NCI-H510A (cell line): ENCODE results near the gene MYO7A.

Experiments
- DNase-seq: peaks from one replicate; lab custom pipeline; 2025; lab: John Stamatoyannopoulos, UW

MYO7A gene

DNA sequence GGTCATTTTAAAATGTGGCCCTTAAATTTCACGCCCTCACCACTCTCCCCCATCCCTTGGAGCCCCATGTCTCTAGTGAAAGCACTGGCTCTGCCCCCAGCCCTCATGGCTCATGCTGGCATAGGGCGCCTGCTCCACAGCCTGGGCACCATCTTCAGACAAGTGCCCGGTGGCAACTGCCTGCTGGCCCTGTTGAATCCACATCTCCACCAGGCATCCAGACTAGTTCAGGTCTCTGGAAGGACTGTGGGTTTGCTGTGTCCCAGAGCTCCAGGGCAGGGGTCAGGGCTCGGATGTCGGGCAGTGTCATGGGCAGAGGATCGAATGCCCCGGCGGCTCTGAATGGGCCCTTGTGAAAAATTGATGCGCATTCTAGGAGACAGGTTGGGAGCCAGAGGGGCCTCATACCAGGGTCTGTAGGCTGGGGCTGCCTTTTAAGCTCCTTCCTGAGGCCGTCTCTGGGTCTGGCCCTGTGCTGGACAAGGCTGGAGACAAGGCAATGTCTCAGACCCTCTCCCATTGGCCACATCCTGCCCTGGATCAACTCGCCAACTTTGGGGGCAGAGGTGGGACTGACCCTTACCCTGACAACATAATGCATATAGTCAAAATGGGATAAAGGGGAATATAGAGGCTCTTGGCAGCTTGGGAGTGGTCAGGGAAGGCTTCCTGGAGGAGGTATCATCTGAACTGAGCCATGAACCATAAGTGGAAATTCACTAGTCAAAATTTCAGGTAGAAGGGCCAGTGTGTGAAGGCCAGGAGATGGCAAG lies 1.2 kb downstream of the MYO7A start:
- no peak for DNase-seq

DNA sequence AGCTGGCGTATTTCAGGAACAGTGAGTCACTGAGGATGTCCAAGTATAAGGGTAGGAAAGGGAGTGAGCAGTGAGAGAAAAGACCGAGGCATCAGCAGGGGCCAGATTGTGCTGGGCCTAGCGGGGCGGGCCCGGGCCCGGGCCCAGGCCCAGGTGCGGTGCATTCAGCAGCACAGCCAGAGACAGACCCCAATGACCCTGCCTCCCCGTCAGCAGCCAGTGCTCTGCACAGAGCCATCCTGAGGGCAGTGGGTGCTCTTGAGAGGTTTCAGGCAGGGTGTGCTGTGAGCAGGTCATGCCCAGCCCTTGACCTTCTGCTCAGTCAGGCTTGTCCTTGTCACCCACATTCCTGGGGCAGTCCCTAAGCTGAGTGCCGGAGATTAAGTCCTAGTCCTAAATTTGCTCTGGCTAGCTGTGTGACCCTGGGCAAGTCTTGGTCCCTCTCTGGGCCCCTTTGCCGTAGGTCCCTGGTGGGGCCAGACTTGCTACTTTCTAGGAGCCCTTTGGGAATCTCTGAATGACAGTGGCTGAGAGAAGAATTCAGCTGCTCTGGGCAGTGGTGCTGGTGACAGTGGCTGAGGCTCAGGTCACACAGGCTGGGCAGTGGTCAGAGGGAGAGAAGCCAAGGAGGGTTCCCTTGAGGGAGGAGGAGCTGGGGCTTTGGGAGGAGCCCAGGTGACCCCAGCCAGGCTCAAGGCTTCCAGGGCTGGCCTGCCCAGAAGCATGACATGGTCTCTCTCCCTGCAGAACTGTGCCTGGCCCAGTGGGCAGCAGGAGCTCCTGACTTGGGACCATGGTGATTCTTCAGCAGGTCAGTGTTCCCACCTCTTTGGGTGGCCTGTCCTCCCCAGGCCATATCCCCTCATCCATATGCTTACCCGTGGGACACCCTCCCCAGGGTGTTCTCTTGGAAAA lies 2.1 kb downstream of the MYO7A start:
- DNase-seq = no peak

DNA sequence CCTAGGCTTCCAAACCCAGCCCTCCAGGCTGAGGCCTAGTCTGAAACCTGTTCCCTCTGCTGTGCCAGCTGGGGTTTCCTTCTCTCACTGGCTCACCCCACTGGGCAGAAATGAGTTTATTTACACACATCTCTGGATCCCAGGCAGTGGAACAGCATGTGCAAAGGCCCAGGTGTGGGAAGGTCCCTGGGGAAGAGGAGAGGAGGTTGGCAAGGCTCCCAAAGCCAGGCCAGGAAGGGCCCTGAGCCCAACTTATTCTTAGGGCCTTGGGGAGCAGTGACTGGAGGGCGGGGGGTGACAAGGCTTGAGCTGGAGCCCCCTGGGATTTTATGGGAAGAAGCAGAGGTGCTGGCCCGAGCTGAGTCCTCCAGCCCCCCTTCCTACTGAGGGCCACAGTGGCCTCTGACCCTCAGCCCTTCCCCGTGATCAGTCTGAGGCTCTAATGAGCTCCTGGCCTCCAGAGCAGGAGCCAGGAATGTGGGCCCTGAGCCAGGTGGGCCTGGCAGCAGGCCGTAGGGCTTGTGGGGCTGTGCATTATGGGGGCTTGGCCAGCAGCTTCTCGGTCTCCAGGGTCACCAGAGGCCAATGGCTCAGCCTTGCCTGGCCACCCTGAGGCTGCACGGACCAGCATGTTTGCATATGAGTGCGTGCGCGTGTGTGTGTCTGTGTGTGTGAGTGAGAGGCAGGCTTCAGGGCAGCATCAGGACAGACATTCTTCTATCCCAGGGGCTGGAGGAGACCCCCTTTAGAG lies 2.9 kb downstream of the MYO7A start:
- DNase-seq = no peak

DNA sequence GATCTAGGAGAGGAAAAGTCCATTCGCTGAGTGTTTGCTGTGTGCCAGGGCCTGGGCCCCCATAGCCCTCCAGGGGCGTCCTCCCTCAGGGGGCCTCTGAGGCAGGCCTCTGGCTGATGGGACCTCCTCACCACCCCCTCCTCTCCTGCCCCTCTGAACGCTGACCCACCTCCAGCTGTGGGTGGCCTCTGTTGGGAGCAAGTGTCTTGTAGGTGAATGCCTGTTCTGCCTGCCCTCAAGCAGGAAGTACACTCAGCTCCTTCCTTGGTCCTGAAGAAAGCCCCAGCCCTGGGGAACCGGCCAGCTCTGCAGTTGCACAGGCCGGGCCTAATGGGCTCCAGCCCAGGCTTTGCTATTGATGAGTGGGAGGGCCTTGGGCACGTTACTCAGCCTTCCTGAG lies 3.5 kb downstream of the MYO7A start:
- no peak for DNase-seq

DNA sequence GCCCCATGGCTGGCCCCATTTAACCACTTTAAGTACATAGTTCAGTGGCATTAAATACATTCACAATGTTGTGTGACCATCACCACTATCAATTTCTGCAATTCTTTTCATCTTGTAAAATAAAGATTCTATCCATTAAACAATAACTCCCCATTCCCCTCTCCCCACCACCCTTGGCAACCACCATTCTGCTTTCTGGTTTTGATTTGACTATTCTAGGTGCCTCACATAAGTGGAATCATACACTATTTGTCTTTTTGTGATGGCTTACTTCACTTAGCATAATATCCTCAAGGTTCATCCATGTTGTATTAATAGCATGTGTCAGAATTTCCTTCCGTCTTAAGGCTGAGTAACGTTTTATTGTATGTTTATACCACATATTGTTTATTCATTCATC lies 7.0 kb downstream of the MYO7A start:
- no peak for DNase-seq

DNA sequence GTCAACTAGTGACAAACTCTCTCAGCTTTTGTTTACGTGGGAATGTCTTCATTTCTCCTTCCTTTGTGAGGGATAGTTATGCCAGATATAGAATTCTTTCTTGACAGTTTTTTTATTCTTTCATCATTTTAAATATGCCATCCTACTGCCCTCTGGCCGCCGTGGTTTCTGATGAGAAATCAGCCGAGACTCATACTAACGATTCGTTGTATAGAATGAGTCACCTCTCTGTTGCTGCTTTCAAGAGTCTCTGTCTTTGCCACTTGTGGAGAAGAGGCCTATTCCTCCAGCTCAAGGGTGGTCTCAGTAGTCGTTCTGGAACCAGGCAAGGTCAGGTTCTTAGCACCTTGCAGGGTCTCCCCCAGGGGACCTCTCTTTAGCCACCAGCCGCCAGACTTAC lies 8.0 kb downstream of the MYO7A start:
- no peak for DNase-seq

DNA sequence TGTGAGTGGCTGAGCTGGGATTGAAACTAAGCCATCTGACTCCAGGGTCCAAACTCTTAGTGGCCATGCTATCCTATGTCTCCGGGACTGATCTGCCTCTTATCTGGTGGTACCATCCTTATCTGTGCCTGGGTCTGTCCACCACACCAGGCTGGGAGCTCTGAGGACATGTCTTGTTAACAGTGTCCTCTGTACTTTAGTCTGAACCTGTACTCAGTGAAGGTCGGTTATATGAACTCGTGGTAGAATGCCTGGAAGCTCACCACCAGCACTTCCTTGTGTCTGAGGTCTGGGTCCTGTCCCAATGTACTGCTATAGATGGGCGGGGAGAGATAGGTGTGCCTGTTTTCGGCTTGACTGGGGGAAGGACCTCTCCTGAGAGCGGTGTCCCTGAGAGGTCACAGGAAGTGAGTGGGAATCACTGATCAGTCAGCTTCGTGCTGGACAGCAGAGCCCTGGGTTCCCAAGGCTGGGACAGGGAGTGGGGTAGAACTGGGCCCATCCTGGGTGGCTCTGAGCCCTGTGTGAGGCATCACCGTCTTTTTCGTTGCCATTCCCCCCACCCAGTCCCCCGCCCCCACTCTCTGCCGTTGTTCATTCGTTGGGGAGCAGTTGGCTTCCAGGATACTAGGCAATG lies 8.9 kb downstream of the MYO7A start:
- DNase-seq = no peak

DNA sequence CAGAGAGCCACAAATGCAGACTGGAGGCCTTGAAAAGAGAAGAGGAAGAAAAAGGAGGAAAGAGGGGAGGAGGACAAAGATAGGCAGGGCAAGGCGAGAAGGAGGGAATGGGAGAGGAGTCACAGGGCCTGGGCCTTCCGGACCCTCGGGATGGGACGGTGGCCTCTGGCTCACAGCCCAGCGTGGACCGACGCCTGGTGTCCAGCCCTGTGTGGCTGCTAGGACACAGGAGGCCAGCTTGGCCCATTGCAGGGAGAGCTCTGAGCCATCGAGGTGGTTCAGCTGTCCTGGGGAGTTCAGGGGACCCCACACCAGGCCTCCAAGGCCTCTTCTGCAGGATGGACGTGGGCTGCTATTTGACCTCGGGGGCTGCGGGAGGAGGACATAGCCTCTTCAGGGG lies 9.4 kb downstream of the MYO7A start:
- DNase-seq = no peak

DNA sequence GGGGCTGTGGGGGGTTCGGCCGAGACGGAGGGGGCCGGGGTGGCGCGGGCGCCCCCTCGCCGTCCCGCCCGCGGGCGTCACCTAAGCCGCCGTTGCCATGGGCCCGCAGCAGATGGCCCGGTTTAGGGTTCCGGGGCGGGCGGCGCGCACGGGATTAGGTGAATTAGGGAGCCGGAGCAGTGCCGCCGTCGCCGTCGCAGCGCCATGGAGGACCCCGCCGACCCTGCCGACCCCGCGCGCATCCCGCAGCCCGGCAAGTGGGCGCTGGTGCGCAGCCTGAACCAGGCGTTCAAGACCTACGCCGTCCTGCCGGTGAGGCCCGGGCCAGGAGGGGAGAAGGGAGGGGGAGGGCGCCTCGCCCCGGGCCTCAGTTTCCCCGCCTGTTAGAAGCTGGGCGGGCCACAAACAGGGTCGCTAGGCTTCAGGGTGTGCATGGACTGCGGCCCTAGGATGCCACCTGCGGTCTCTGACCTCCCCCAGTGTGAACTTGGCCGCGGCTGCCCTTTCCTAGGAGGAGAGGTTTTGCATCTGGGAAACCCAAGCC lies 10.1 kb downstream of the MYO7A start:
- no peak for DNase-seq

DNA sequence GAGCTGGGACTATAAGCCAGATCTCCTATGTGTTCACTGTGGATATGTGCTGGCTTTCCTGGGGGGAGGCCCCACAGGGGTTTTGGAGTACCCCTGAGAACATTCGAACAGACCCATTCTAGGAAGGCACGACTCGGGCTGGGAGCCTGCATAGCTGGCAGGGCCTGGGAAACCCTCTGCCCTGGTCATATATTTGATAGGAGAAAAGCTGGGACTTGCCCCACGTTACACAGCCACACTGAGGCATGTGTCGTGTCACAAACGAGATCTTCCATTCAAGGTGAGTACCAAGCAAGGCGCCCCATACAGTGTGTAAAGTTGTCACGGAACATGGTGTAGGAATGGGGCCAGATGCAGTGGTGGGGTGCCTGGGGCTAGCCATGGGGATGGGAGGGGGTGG lies 11.2 kb downstream of the MYO7A start:
- DNase-seq = no peak

DNA sequence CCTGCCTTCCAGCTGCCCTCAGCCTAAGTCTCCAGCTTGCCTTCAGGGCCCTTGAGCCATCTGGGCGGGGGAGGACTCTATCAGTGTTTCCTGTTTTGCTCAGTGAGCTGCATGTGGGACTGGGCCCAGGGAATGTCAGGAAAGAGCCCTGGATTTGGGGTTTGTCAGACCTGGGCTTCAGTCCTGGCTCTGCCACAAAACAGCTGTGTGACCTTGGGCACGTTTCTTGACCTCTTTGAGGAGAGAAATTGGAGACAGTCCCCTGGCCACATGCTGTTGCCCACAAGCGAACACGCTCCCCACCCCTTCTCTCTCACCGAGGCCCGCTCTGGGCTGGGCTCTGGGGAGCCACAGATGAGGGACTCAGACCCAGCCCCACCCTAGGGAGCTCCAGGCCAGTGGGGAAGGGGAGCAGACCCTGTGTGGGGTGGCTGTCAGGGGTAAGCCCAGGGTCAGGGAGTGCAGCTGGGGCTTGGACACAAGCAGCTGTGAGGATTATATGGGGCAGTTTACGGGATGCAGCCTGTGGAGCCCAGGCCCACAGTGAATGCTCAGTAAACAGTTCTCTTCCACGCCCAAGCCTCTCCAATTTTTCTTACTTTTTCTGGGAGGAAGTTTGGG lies 12.3 kb downstream of the MYO7A start:
- no peak for DNase-seq

DNA sequence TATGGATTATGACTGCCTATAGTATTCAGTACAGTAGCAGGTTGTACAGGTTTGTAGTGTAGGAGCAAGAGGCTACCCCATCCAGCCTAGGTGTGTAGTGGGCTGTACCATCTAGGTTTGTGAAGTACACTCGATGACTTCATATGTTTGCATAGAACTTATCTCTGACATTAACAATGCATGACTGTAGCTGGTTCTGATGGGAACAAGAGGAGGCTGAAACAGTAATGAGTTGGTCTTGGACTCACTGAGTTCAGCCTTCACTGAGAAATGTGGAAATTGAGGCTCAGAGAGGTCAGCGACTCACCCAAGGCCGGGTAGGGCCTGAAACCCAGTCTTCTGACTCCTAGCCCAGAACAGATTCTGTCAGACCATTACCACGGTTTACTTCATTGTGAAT lies 13.0 kb downstream of the MYO7A start:
- DNase-seq = peak; percentile 82

DNA sequence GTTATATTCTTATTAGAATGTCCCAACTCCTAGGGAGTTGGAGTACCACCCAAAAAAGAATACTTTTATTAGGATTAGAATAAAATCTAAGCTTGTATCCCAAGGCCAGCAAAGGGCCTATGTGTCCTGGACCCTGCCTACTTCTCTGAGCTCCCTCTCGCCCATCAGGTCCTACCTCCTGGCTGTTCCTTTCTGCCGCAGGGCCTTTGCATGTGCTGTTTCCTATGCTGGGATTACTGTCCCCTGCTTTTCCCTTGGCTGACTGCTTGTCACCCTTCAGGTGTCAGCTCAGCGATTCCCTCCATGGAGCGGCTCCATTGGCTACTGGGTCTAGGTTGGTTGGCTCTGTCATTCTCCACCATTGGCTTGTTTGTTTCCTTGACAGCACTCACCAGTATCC lies 13.4 kb downstream of the MYO7A start:
- no peak for DNase-seq

DNA sequence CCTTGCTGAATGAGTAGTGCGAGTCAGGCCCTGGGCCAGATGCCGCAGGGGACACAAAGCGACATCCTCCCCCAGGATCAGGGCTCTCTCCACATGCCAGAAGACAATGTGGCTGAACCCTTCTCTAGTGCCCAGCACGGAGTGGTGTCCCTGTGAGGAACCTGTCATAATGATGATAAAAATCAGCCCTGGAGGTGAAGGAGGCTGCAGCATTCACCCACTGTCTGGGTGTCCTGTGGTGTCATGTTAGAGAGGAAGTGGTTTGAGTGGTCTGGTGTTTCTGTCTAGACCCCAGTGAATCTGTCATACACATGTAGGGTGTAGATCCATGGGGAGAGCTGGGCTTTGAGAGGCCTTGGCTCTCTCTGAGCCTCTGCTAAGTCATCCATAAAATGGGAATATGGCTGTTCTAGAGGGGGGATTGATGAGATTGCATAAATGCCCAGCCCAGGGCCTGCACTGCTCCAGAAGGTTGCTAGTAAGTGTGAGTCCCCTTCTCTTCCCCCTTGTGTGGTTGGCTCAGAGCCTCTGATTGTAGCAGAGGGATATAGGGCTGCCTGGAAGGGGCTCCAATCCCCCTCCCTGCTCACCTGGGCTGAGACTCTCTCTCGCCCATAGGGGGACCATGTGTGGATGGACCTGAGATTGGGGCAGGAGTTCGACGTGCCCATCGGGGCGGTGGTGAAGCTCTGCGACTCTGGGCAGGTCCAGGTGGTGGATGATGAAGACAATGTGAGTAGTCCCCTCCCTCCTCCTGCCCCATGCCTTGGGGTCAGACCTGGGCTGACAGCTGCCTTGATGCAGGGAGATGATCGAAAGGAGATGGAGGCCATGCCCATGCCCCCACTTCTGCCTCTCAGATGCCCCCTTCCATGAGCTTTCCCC lies 14.3 kb downstream of the MYO7A start:
- DNase-seq = no peak

DNA sequence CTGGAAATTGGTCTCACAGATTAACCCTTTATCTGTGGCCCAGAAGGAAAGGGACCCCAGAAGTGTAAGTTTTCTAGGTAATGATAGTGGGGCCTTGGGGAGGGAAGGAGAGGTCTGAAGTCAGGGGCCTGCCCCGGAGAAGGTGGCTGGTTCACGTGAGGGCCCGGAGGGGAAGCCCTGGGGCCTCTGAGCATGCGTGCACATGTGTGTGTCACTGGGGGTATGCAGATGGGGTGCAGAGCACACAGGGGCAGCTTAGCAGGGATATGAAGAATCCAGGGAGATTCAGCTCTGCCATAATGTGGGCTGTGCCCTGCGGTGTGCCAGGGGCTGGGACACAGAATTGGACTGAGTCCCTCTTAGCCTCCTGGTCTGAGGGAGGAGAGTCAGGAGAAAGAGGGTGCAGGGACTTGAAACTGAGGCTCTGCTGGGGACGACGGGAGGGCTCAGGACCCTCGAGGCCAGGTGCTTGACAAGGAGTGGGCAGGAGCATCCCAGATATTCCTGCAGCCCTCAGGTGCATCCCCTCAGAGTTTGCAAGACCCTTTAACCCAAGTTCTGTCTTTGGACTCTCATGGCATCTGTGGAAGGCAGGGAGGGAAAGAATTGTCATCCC lies 15.5 kb downstream of the MYO7A start:
- DNase-seq = no peak

DNA sequence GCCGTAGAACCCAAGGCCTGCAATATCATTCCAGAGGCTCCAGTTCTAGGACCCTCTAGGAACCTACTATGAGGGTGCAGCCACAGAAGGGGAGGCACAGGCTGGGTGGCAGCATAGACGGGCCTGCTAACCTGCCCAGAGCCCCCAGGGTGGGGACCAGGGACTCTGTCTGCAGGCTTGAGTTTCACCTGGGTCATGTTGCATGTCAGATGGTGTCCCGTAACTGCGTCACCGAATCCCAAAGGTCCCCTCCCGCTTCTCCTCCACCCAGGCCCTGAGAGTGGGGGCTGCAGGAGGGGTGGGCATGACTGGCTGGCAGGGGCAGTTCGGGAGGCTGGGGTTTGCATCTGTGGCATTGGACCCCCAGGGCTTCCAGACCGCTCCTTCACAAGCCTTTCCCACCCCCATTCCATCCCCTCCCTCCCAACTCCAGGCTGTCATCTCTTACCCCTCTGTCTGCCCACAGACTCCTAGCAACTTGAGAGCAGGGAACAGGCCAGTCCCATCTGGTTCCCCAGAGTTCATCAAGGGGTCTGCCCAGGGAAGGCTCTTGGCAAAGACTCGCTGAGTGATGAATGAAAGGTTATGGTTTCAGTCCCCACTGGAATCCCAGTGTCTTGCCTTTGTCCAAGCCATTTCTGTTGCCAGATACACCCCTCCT lies 16.3 kb downstream of the MYO7A start:
- DNase-seq = no peak

DNA sequence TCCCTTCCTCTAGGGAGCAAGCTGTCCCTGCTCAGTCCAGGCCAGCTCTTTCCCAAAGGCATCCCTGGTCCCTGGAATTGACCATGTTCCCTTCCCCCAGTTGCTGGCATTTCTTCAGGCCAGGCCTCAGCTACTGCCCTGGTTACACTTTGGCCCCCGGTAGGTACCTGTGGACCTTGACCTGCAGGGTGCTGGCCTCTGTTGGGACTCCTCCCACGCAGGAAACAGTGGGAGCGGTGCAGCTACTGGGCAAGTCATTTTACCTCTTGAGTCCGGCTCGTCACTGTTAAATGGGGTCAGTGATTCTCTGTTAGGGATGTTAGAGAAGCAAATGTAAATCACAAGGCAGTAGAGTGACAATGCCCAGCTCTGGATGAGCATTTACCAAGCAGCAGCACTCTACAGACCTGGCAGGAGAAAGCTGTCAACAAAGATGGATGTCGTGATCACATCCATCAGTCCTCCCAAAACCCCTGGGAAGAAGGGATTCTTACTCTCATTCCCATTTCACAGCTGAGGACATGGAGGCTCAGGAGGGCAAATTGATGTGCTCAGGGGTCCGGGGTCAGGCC lies 16.9 kb downstream of the MYO7A start:
- no peak for DNase-seq

DNA sequence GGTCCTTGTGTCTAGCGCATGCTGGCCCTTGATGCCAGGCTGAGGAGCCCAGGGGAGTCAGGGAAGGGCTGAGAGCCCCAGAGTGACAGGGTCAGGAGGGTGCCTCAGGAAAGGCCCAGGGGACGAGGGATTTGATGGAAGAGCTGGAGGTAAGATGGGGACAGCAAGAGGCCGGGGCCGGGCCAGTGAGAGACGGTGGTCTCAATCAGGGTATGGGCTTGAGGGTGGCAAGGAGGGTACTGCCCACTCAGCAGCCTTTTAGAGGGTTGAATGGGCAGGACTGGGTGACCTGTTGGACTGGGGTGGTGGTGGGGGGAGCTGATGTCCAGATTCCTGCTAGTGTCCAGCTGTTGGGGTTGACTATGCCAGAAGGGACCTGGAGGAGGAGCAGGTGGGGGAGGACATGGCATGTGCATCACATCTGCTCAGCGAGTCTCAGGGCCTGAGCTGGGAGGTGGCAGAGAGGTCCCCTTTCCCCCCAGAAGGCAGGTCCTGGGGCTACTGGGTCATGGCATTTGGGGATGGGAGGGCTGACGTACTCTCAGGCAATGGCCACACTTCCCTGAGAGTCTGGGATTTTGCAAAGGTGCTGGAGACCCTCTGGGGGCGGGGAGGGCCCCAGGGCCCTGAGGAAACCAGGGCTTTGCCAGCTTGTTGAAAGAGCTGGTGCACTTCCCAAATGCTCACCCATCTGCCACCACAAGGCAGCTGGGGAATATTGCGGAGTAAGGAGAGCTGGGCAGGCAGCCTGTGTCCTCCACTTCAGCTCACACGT lies 18.4 kb downstream of the MYO7A start:
- no peak for DNase-seq

DNA sequence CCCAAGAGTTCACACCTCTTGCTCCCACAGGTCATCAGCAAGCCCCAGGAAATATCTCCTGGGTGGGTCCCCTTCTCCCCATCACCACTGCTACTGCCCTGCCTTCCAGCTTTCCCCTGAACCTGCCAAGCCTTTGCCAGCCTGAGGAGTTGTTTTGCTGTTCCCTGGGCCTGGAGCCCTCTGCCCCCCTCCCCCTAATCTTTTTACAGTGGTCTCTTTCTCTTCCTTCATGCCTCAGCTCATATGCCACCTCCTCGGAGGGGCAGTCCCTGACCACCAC lies 18.9 kb downstream of the MYO7A start:
- no peak for DNase-seq
